Measurements from ENCODE around the gene IL17RA.

- no peak for TF ChIP-seq CTCF (IDR thresholded peaks at IDR 0.05 in 8 of 11, conservative IDR thresholded peaks at IDR 0.05 in 3 of 11)
- no peak for TF ChIP-seq POLR2A (IDR thresholded peaks at IDR 0.05)
Measured at GRCh38 chr22:17072877-17073276, 11.9 kb upstream of the IL17RA start.
